IMR-90 (cell line): ENCODE results near the gene TP53BP1. TPM values are rescaled to one million over a fixed set of nuclear protein-coding genes. Genes with fewer than 3 reads are reported as not detected.

Source experiments
- ATAC-seq: fragments of 200-7000 bp; cut with Tn5 transposase; 2 replicates; pipeline ENCODE4 v1.9.1; 2020; ENCODE audit warnings: low read depth, mild to moderate bottlenecking, moderate library complexity
- BruUV-seq: library from RNA; stranded (reverse); fragments of 400-500 nt; replicated peaks from 2 replicates; lab custom pipeline; 2021; lab: Mats Ljungman, UMichigan
- CTCF ChIA-PET: fragments of 300-600 bp; formaldehyde crosslinking; extraction: SDS; loops from one replicate; lab custom pipeline; 2021; ENCODE audit warnings: antibody characterized with exemption; lab: Yijun Ruan, JAX
- POLR2A ChIA-PET: fragments of 300-600 bp; sonication (Branson Sonifier 250); formaldehyde crosslinking; loops from one replicate; lab custom pipeline; 2022; ENCODE audit warnings: antibody characterized with exemption; ENCODE audit not compliant: unreplicated experiment; lab: Charles Lee
- DNase-seq: peaks from one replicate; pipeline ENCODE4 v3.0.0; 2013
- H2AFZ ChIP-seq: replicated peaks from 2 replicates; pipeline ENCODE3; 2013; ENCODE audit warnings: low read length, mild to moderate bottlenecking; ENCODE audit not compliant: poor library complexity
- H2AK5ac ChIP-seq: 2 replicates; pipeline ENCODE4 v1.6.1; 2013; ENCODE audit warnings: low read depth, low read length, inconsistent platforms
- H2AK9ac ChIP-seq: replicated peaks from 2 replicates; pipeline ENCODE3; 2013; ENCODE audit warnings: mild to moderate bottlenecking, low read depth, low read length, moderate library complexity; ENCODE audit not compliant: poor library complexity
- H2BK120ac ChIP-seq: 2 replicates; pipeline ENCODE4 v1.6.1; 2013; ENCODE audit warnings: low read depth, low read length, inconsistent platforms
- H2BK15ac ChIP-seq: 3 replicates; pipeline ENCODE4 v1.6.1; 2013; ENCODE audit warnings: low read depth, low read length, inconsistent platforms
- H2BK20ac ChIP-seq: 2 replicates; pipeline ENCODE4 v1.6.1; 2013; ENCODE audit warnings: low read depth, mild to moderate bottlenecking, inconsistent platforms, low read length, moderate library complexity
- H2BK5ac ChIP-seq: 2 replicates; pipeline ENCODE4 v1.6.1; 2013; ENCODE audit warnings: mild to moderate bottlenecking, low read depth, low read length, inconsistent platforms; ENCODE audit not compliant: poor library complexity, severe bottlenecking
- H3K14ac ChIP-seq: replicated peaks from 2 replicates; pipeline ENCODE4 v1.6.1; 2013; ENCODE audit warnings: low read depth, low read length, inconsistent platforms
- H3K18ac ChIP-seq: 2 replicates; pipeline ENCODE4 v1.6.1; 2013; ENCODE audit warnings: low read depth, low read length, control low read depth
- H3K23ac ChIP-seq: 2 replicates; pipeline ENCODE4 v1.6.1; 2013; ENCODE audit warnings: low read depth, low read length, inconsistent platforms
- H3K27ac ChIP-seq: 2 replicates; pipeline ENCODE4 v1.5.1; 2013; ENCODE audit warnings: mild to moderate bottlenecking, control low read depth, low read length; ENCODE audit not compliant: insufficient read depth
- H3K27me3 ChIP-seq: 2 replicates; pipeline ENCODE4 v1.6.1; 2013; ENCODE audit warnings: low read length; ENCODE audit not compliant: control insufficient read depth, insufficient read depth
- H3K36me3 ChIP-seq: 2 replicates; pipeline ENCODE4 v1.6.1; 2013; ENCODE audit warnings: low read length, mixed read lengths; ENCODE audit not compliant: control insufficient read depth, insufficient read depth
- H3K4ac ChIP-seq: 2 replicates; pipeline ENCODE4 v1.6.1; 2013; ENCODE audit warnings: low read depth, low read length, inconsistent platforms
- H3K4me1 ChIP-seq: 2 replicates; pipeline ENCODE4 v1.6.1; 2013; ENCODE audit warnings: low read length, mixed read lengths; ENCODE audit not compliant: control insufficient read depth, insufficient read depth
- H3K4me2 ChIP-seq: 2 replicates; pipeline ENCODE4 v1.6.1; 2013; ENCODE audit warnings: low read depth, mild to moderate bottlenecking, control low read depth, low read length, moderate library complexity
- H3K4me3 ChIP-seq: 2 replicates; pipeline ENCODE4 v1.5.1; 2013; ENCODE audit warnings: low read depth, mild to moderate bottlenecking, control low read depth, low read length, moderate library complexity; ENCODE audit not compliant: insufficient read depth
- H3K56ac ChIP-seq: 2 replicates; pipeline ENCODE4 v1.6.1; 2013; ENCODE audit warnings: low read length, inconsistent platforms; ENCODE audit not compliant: insufficient read depth; ENCODE audit errors: extremely low read depth
- H3K79me1 ChIP-seq, 2 experiments: 2 replicates each; pipeline ENCODE4 v1.6.1; 2013; ENCODE audit warnings: low read length in 2 of 2, inconsistent platforms in 1 of 2, low read depth in 1 of 2
- H3K9ac ChIP-seq: 2 replicates; pipeline ENCODE4 v1.6.1; 2013; ENCODE audit warnings: low read depth, low read length, control low read depth
- H3K9me1 ChIP-seq: 2 replicates; pipeline ENCODE4 v1.6.1; 2013; ENCODE audit warnings: low read length, inconsistent platforms; ENCODE audit not compliant: insufficient read depth
- H3K9me3 ChIP-seq: 2 replicates; pipeline ENCODE4 v1.6.1; 2013; ENCODE audit warnings: low read length; ENCODE audit not compliant: control insufficient read depth, insufficient read depth
- H4K20me1 ChIP-seq: 2 replicates; pipeline ENCODE4 v1.6.1; 2013; ENCODE audit warnings: low read length, inconsistent platforms; ENCODE audit not compliant: insufficient read depth
- H4K5ac ChIP-seq: 2 replicates; pipeline ENCODE4 v1.6.1; 2013; ENCODE audit warnings: mild to moderate bottlenecking, low read depth, low read length, control low read depth
- H4K8ac ChIP-seq, 2 experiments: 2 replicates each; pipeline ENCODE4 v1.6.1; 2013; ENCODE audit warnings: low read depth in 2 of 2, low read length in 2 of 2, control low read depth in 1 of 2, inconsistent platforms in 1 of 2
- H4K91ac ChIP-seq: 2 replicates; pipeline ENCODE4 v1.6.1; 2013; ENCODE audit warnings: low read depth, low read length, inconsistent platforms; ENCODE audit not compliant: insufficient read depth
- BHLHE40 ChIP-seq: fragments of 150-350 bp; IDR thresholded peaks from 2 replicates; pipeline ENCODE4 v1.6.1; 2016; ENCODE audit warnings: mild to moderate bottlenecking, low read depth, low read length
- CEBPB ChIP-seq: IDR thresholded peaks from 2 replicates; pipeline ENCODE4 v1.6.1; 2012; ENCODE audit warnings: low read depth, low read length, improper control_type of control experiment
- CHD1 ChIP-seq: IDR thresholded peaks from 2 replicates; pipeline ENCODE4 v1.6.1; 2012; ENCODE audit warnings: low read depth, low read length, improper control_type of control experiment
- FOS ChIP-seq: fragments of 150-350 bp; IDR thresholded peaks from 2 replicates; pipeline ENCODE4 v1.6.1; 2016; ENCODE audit warnings: low read depth, low read length
- MAFK ChIP-seq: IDR thresholded peaks from 2 replicates; pipeline ENCODE4 v1.6.1; 2012; ENCODE audit warnings: low read depth, low read length, improper control_type of control experiment
- MAZ ChIP-seq: IDR thresholded peaks from 2 replicates; pipeline ENCODE4 v1.6.1; 2012; ENCODE audit warnings: low read depth, mild to moderate bottlenecking, low read length, improper control_type of control experiment, moderate library complexity, borderline replicate concordance
- NFE2L2 ChIP-seq: fragments of 150-350 bp; IDR thresholded peaks from 2 replicates; pipeline ENCODE4 v1.6.1; 2016; ENCODE audit warnings: low read depth, mild to moderate bottlenecking, low read length
- POLR2A ChIP-seq: IDR thresholded peaks from 2 replicates; pipeline ENCODE4 v1.6.1; 2012; ENCODE audit warnings: mild to moderate bottlenecking, low read depth, low read length
- RAD21 ChIP-seq: IDR thresholded peaks from 2 replicates; pipeline ENCODE4 v1.6.1; 2012; ENCODE audit warnings: low read length, improper control_type of control experiment
- RCOR1 ChIP-seq: IDR thresholded peaks from 2 replicates; pipeline ENCODE4 v1.6.1; 2012; ENCODE audit warnings: mild to moderate bottlenecking, low read length, improper control_type of control experiment; ENCODE audit not compliant: insufficient replicate concordance
- RFX5 ChIP-seq: IDR thresholded peaks from 2 replicates; pipeline ENCODE4 v1.8.0; 2012; ENCODE audit warnings: low read depth, mild to moderate bottlenecking, low read length, moderate library complexity
- SMC3 ChIP-seq: fragments of 150-350 bp; IDR thresholded peaks from 2 replicates; pipeline ENCODE4 v1.6.1; 2016; ENCODE audit warnings: low read depth, mild to moderate bottlenecking, antibody characterized with exemption, low read length, moderate library complexity
- WGBS, 2 experiments: methylation state at CpG; one replicate each; pipeline versions ENCODE4 v1.1.5 to v1.1.7; 2013; ENCODE audit warnings: missing lambda C conversion rate in 2 of 2; ENCODE audit not compliant: insufficient read length in 1 of 2; ENCODE audit errors: extremely low coverage in 2 of 2; 5-methylcytosine and 5-hydroxymethylcytosine counted together
- dilution Hi-C: fragments of 300-500 bp; cut with HindIII; formaldehyde crosslinking; loops from one replicate; pipeline ENCODE4 v1.14.3; 2018; ENCODE audit warnings: low sequenced_read_pairs; ENCODE audit not compliant: unreplicated experiment
- in situ Hi-C: fragments of 300-500 bp; cut with MboI; formaldehyde crosslinking; loops from 3 replicates; pipeline ENCODE4 v1.14.3; 2019; ENCODE audit warnings: low sequenced_read_pairs, inconsistent platforms, mixed read lengths
- intact Hi-C: fragments of 100-400 bp; cut with micrococcal nuclease; formaldehyde crosslinking; loops from 2 replicates; pipeline ENCODE4 v1.10.0; 2022
- polyA plus RNA-seq, 3 experiments: library from polyadenylated mRNA; depleted of rRNA; stranded (reverse); fragments of >200 nt; gene quantifications; 2 replicates each; pipeline ENCODE4 v1.2.3, GENCODE V29; 2012; ENCODE audit warnings: low replicate concordance in 1 of 3
- total RNA-seq: library from RNA; depleted of rRNA; stranded (reverse); fragments of >200 nt; gene quantifications from 2 replicates; pipeline ENCODE4 v1.2.3, GENCODE V29; 2012
- TF ChIP-seq, protein P1 (sequence below): fragments of 150-350 bp; IDR thresholded peaks from 2 replicates; pipeline ENCODE4 v1.6.1; 2016; ENCODE audit warnings: low read depth, mild to moderate bottlenecking, low read length, moderate library complexity, borderline replicate concordance

The TP53BP1 gene
- total and polyA plus RNA-seq, 2 of the 4 experiments (the other 2 are of a cell fraction) = 36.3 to 64.5 TPM

DNA sequence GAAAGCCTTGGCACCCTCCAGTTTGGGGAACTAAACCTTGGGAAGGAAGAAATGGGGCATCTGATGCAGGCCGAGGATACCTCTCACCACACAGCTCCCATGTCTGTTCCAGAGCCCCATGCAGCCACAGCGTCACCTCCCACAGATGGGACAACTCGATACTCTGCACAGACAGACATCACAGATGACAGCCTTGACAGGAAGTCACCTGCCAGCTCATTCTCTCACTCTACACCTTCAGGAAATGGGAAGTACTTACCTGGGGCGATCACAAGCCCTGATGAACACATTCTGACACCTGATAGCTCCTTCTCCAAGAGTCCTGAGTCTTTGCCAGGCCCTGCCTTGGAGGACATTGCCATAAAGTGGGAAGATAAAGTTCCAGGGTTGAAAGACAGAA is 32.2 kb upstream of the TP53BP1 start:
- Histone ChIP-seq H3K36me3 (peaks cover 72% of the 10 kb centered on the region), H4K5ac (no peak overlapping the region), H3K9me1 (peaks cover 44% of the 10 kb centered on the region), H4K91ac (no peak overlapping the region), H3K79me1 (peaks cover 18 to 82% of the 10 kb centered on the region in 2 experiments), H2BK15ac (no peak overlapping the region), H3K4me3 (no peak overlapping the region), H3K56ac (no peak overlapping the region), H2BK120ac (no peak overlapping the region), H4K8ac (no peak overlapping the region), H3K27ac (no peak overlapping the region), H2AK9ac (no peak overlapping the region), H2BK5ac (no peak overlapping the region), H2BK20ac (no peak overlapping the region), H3K9me3 (no peaks in the 10 kb centered on the region), H3K4me1 (peaks cover 3% of the 10 kb centered on the region), H3K9ac (no peak overlapping the region), H2AK5ac (no peak overlapping the region), H3K4ac (no peak overlapping the region), H3K18ac (no peak overlapping the region), H3K27me3 (no peaks in the 10 kb centered on the region), H3K23ac (no peak overlapping the region), H3K4me2 (no peak overlapping the region), H4K20me1 (peaks cover 56% of the 10 kb centered on the region), H2AFZ (no peak overlapping the region), H3K14ac (no peak overlapping the region)
- DNase-seq (no peak), ATAC-seq (no peak)
- WGBS, 2 experiments = no CpG with 5 or more reads among the region's 4 CpGs
- POLR2A ChIA-PET = no interaction called here
- intact Hi-C loops (no loop called here), in situ Hi-C loops (no loop called here), dilution Hi-C loops (no loop called here)
- CTCF ChIA-PET = no interaction called here
- TF ChIP-seq MAZ = no peak
- TF ChIP-seq FOS = no peak
- no peak for TF ChIP-seq RAD21
- TF ChIP-seq BHLHE40 = no peak
- TF ChIP-seq CEBPB = no peak
- no peak for TF ChIP-seq POLR2A
- TF ChIP-seq RFX5 = no peak
- no peak for TF ChIP-seq RCOR1
- TF ChIP-seq NFE2L2 = no peak
- no peak for TF ChIP-seq SMC3
- TF ChIP-seq MAFK = no peak
- no peak for TF ChIP-seq CHD1
- TF ChIP-seq, protein P1, sequence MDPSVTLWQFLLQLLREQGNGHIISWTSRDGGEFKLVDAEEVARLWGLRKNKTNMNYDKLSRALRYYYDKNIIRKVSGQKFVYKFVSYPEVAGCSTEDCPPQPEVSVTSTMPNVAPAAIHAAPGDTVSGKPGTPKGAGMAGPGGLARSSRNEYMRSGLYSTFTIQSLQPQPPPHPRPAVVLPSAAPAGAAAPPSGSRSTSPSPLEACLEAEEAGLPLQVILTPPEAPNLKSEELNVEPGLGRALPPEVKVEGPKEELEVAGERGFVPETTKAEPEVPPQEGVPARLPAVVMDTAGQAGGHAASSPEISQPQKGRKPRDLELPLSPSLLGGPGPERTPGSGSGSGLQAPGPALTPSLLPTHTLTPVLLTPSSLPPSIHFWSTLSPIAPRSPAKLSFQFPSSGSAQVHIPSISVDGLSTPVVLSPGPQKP = no peak
- BruUV-seq = no TSS peak
